ENCODE measurements around the gene SOWAHA. TPM values are rescaled to one million over a fixed set of nuclear protein-coding genes. Genes with fewer than 3 reads are reported as not detected.

SOWAHA gene
- total and polyA plus RNA-seq, 2 experiments from 2014 or later: not detected

DNA sequence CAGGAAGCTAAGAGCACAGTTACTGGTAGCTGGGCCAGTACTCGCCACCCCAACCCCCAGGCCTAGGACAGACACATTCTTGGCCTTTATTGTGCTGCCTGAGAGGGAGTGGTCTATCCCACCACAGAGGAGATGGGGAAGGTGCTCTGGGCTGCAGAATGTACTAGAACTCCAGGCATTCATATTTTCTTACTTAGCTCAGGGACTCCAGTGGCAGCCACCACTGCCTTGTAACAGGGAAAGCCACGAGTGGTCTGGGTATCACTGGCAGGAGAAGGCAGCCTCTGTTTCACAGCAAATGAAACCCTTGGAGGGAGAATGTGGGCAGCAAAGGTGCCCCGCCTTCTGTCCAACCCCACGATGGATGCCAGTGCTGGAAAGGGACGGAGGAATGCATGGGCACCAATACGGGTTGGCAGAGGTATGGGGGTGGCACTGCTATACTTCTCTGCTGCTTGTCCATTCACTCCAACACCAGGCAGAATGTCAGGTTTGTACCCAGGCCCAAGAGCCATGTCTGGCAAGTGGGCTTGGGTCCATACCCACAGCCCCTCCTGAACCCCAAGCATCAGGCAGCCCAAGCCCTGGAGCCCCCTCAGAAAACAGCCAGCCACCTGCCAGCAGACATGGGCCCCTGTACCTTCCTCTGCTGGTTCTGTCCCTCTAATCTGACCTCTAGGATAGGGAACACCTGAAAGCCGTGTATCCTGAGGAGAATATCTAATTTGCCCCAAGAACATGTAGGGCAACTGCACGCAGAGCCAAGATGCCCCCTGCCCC lies 40.6 kb upstream of the SOWAHA start:
- no peaks in the 10 kb centered on the region for H3K36me3 ChIP-seq
- H3K9me3 ChIP-seq (ENCODE audit: low read depth): no peaks in the 10 kb centered on the region
- DNase-seq (ENCODE audit: low read depth in 1 of 2, low spot score in 1 of 2): peak in 1 of 2 donors; percentile 22
- H3K27me3 ChIP-seq: peaks cover 2% of the 10 kb centered on the region
- H3K4me1 ChIP-seq (ENCODE audit: low read depth): peaks cover 13% of the 10 kb centered on the region
- TF ChIP-seq, protein P1, sequence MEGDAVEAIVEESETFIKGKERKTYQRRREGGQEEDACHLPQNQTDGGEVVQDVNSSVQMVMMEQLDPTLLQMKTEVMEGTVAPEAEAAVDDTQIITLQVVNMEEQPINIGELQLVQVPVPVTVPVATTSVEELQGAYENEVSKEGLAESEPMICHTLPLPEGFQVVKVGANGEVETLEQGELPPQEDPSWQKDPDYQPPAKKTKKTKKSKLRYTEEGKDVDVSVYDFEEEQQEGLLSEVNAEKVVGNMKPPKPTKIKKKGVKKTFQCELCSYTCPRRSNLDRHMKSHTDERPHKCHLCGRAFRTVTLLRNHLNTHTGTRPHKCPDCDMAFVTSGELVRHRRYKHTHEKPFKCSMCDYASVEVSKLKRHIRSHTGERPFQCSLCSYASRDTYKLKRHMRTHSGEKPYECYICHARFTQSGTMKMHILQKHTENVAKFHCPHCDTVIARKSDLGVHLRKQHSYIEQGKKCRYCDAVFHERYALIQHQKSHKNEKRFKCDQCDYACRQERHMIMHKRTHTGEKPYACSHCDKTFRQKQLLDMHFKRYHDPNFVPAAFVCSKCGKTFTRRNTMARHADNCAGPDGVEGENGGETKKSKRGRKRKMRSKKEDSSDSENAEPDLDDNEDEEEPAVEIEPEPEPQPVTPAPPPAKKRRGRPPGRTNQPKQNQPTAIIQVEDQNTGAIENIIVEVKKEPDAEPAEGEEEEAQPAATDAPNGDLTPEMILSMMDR (IDR thresholded peaks at IDR 0.05; ENCODE audit: low read depth, low read length): no peak
- peak overlapping the region; percentile 93 for H3K27ac ChIP-seq
- H3K4me3 ChIP-seq: no peak overlapping the region

GRCh38 chr5:132773114-132773513 lies 40.0 kb upstream of the SOWAHA start:
- DNase-seq (ENCODE audit: low read depth in 1 of 2, low spot score in 1 of 2): no peak
- TF ChIP-seq, protein P1 (IDR thresholded peaks at IDR 0.05; ENCODE audit: low read depth, low read length): no peak
- peaks cover 9% of the 10 kb centered on the region for H3K27me3 ChIP-seq
- no peak overlapping the region for H3K4me3 ChIP-seq
- H3K4me1 ChIP-seq (ENCODE audit: low read depth): peaks cover 13% of the 10 kb centered on the region
- H3K9me3 ChIP-seq (ENCODE audit: low read depth): no peaks in the 10 kb centered on the region
- H3K27ac ChIP-seq: no peak overlapping the region
- H3K36me3 ChIP-seq: no peaks in the 10 kb centered on the region

GRCh38 chr5:132773601-132774355 lies 39.3 kb upstream of the SOWAHA start:
- peaks cover 15% of the 10 kb centered on the region for H3K27me3 ChIP-seq
- no peak overlapping the region for H3K27ac ChIP-seq
- H3K4me3 ChIP-seq: no peak overlapping the region
- H3K4me1 ChIP-seq (ENCODE audit: low read depth): peaks cover 13% of the 10 kb centered on the region
- DNase-seq (ENCODE audit: low read depth in 1 of 2, low spot score in 1 of 2): no peak
- no peaks in the 10 kb centered on the region for H3K9me3 ChIP-seq (ENCODE audit: low read depth)
- no peaks in the 10 kb centered on the region for H3K36me3 ChIP-seq
- TF ChIP-seq, protein P1 (IDR thresholded peaks at IDR 0.05; ENCODE audit: low read depth, low read length): no peak

GRCh38 chr5:132774406-132774805 lies 38.7 kb upstream of the SOWAHA start:
- Histone ChIP-seq H3K9me3 (ENCODE audit: low read depth) (no peaks in the 10 kb centered on the region), H3K27ac (no peak overlapping the region), H3K4me3 (no peak overlapping the region), H3K27me3 (peaks cover 22% of the 10 kb centered on the region), H3K4me1 (ENCODE audit: low read depth) (peaks cover 13% of the 10 kb centered on the region), H3K36me3 (no peaks in the 10 kb centered on the region)
- no peak for DNase-seq (ENCODE audit: low read depth in 1 of 2, low spot score in 1 of 2)
- TF ChIP-seq, protein P1 (IDR thresholded peaks at IDR 0.05; ENCODE audit: low read depth, low read length): no peak

DNA sequence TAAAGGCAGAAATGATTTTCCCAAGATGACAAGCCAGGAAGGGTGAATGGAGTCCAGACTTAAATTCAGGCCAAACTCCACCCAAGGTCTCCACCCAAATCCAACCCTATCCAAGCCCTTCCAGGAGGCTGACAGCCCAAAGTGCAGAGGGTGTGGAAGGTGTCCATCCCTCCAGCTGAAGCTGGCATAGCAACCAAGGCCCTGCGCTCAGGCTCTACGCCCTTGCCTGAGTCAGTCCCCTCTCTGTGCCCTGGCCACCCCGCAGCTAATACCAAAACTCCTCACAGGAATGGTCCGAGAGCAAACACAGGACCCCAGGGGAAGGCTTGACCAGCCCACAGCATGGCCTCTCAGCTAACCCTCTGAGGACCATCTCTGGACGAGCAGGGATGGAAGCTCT lies 38.2 kb upstream of the SOWAHA start:
- TF ChIP-seq, protein P1 (IDR thresholded peaks at IDR 0.05; ENCODE audit: low read depth, low read length): no peak
- no peak for DNase-seq (ENCODE audit: low read depth in 1 of 2, low spot score in 1 of 2)
- no peak overlapping the region for H3K4me3 ChIP-seq
- H3K27ac ChIP-seq: no peak overlapping the region
- no peaks in the 10 kb centered on the region for H3K9me3 ChIP-seq (ENCODE audit: low read depth)
- H3K4me1 ChIP-seq (ENCODE audit: low read depth): peaks cover 13% of the 10 kb centered on the region
- H3K27me3 ChIP-seq: peaks cover 26% of the 10 kb centered on the region
- no peaks in the 10 kb centered on the region for H3K36me3 ChIP-seq
